ENCODE results near the gene PCDHGC3. TPM values are rescaled to one million over a fixed set of nuclear protein-coding genes. Genes with fewer than 3 reads are reported as not detected.

PCDHGC3 gene
- total RNA-seq, 2 experiments from 2014 or later: 27.2 to 59.7 TPM

DNA sequence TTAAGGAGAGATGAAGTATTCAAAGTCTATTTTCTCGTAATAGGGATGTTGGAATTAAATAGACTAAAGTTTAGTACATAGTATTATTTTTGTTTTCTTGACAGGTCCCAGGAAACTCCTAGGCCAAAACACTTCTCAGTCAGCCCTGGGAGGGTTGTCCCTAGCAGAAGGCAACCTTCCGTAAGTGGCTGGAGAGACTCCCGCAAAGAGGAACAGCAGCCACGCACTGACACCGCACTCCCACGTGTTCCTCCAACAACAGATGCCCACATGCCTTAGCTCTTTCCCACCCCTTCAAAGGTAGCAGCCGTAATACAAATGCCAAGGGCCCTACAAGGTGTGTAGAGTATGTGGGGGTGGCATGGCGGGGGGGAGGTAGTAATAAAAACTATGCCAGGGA lies 41.5 kb downstream of the PCDHGC3 start:
- DNase-seq (ENCODE audit: low spot score): no peak
- no peaks in the 10 kb centered on the region for H4K20me1 ChIP-seq (ENCODE audit: insufficient read depth, low read length)
- no TSS peak for BruUV-seq (replicated peaks)
- peaks cover 77% of the 10 kb centered on the region for H3K4me1 ChIP-seq (ENCODE audit: insufficient read depth, low read length, poor library complexity, severe bottlenecking)
- peak overlapping the region; percentile 38 for H3K4me2 ChIP-seq (ENCODE audit: low read length)
- H2AFZ ChIP-seq (ENCODE audit: low read length): no peak overlapping the region
- H3K4me3 ChIP-seq (ENCODE audit: low read depth, low read length, poor library complexity, severe bottlenecking): no peak overlapping the region
- H3K9me3 ChIP-seq (ENCODE audit: low read length): no peaks in the 10 kb centered on the region
- no peaks in the 10 kb centered on the region for H3K9me2 ChIP-seq (ENCODE audit: insufficient read depth, low read length)
- ChIA-PET CTCF (ENCODE audit: unreplicated experiment) (interaction anchor here (0.9 kb wide), 1 partner anchor 74 kb away, joined by 3 read pairs; no protein-coding TSS in a partner anchor), POLR2A (interaction anchor here (0.8 to 17.7 kb wide), 4 partner anchors 8 to 93 kb away, joined by 3 to 328 read pairs (median 16); partner anchors contain the start of gene PCDHGC3)
- no peaks in the 10 kb centered on the region; the same call in 1 of the 2 replicates for H3K79me2 ChIP-seq (ENCODE audit: insufficient read depth, low read depth, low read length)
- H3K27ac ChIP-seq (ENCODE audit: low read depth, low read length, poor library complexity, severe bottlenecking): peak overlapping the region; percentile 99
- TF ChIP-seq EZH2phosphoT487 (IDR thresholded peaks at IDR 0.05; ENCODE audit: borderline replicate concordance, low read depth, low read length): no peak
- TF ChIP-seq, protein P1, sequence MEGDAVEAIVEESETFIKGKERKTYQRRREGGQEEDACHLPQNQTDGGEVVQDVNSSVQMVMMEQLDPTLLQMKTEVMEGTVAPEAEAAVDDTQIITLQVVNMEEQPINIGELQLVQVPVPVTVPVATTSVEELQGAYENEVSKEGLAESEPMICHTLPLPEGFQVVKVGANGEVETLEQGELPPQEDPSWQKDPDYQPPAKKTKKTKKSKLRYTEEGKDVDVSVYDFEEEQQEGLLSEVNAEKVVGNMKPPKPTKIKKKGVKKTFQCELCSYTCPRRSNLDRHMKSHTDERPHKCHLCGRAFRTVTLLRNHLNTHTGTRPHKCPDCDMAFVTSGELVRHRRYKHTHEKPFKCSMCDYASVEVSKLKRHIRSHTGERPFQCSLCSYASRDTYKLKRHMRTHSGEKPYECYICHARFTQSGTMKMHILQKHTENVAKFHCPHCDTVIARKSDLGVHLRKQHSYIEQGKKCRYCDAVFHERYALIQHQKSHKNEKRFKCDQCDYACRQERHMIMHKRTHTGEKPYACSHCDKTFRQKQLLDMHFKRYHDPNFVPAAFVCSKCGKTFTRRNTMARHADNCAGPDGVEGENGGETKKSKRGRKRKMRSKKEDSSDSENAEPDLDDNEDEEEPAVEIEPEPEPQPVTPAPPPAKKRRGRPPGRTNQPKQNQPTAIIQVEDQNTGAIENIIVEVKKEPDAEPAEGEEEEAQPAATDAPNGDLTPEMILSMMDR (conservative IDR thresholded peaks at IDR 0.05; ENCODE audit: low read length): no peak
- intact Hi-C loops (cut with micrococcal nuclease; ENCODE audit: unreplicated experiment): loop anchor here (10.0 kb wide), 1 partner anchor 97 kb away; the partner anchor contains the start of gene DIAPH1
- peaks cover 81% of the 10 kb centered on the region for H3K36me3 ChIP-seq (ENCODE audit: insufficient read depth, low read length)

DNA sequence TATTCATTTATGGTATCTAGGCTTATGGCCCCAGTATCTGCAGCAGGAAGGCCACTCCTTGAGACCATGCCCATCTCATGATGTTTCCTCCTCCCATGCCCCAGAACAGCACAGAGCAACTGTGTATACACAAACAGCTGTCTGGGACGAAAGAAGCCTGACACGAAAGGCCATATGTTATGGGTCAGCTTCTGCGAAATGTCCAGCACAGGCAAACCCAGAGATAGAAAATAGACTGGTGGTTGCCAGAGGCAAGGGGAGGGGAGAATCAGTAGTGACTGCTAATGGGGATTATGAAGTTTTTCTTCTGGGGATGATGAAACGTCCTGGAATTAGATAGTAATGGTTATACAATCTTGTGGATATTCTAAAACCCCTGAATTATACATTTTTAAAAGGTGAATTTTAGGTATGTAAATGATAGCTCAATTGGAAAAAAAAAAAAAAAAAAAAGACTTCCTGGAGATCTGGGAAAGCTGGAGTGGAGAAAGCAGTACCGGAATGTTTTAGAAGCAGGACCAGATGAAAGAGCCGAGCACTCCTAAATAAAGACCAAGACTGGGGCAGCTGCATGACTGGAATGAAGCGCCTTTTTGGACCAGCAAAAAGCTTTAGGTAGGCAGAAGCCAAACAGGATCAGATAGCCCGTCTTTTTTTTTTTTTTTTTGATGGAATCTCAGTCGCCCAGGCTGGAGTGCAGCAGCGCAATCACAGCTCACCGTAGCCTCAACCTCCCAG lies 42.3 kb downstream of the PCDHGC3 start:
- no peaks in the 10 kb centered on the region for H4K20me1 ChIP-seq (ENCODE audit: insufficient read depth, low read length)
- no peak for TF ChIP-seq EZH2phosphoT487 (IDR thresholded peaks at IDR 0.05; ENCODE audit: borderline replicate concordance, low read depth, low read length)
- TF ChIP-seq, protein P1 (conservative IDR thresholded peaks at IDR 0.05; ENCODE audit: low read length): no peak
- H3K4me1 ChIP-seq (ENCODE audit: insufficient read depth, low read length, poor library complexity, severe bottlenecking): peaks cover 77% of the 10 kb centered on the region
- H3K36me3 ChIP-seq (ENCODE audit: insufficient read depth, low read length): peaks cover 86% of the 10 kb centered on the region
- H3K27ac ChIP-seq (ENCODE audit: low read depth, low read length, poor library complexity, severe bottlenecking): peak overlapping the region; percentile 99
- BruUV-seq (replicated peaks): no TSS peak
- H3K79me2 ChIP-seq (ENCODE audit: insufficient read depth, low read depth, low read length): peaks cover 3% of the 10 kb centered on the region; the same call in 1 of the 2 replicates
- CTCF ChIA-PET (ENCODE audit: unreplicated experiment): interaction anchor here (0.9 kb wide), 1 partner anchor 74 kb away, joined by 3 read pairs; no protein-coding TSS in a partner anchor
- H3K9me2 ChIP-seq (ENCODE audit: insufficient read depth, low read length): no peaks in the 10 kb centered on the region
- H2AFZ ChIP-seq (ENCODE audit: low read length): no peak overlapping the region
- H3K9me3 ChIP-seq (ENCODE audit: low read length): no peaks in the 10 kb centered on the region
- POLR2A ChIA-PET: interaction anchor here (0.6 to 17.7 kb wide), 6 partner anchors 8 to 98 kb away, joined by 3 to 328 read pairs (median 4); no protein-coding TSS in a partner anchor
- no peak for DNase-seq (ENCODE audit: low spot score)
- H3K4me3 ChIP-seq (ENCODE audit: low read depth, low read length, poor library complexity, severe bottlenecking): no peak overlapping the region
- intact Hi-C loops (cut with micrococcal nuclease; ENCODE audit: unreplicated experiment): loop anchor here (10.0 kb wide), 1 partner anchor 97 kb away; the partner anchor contains the start of gene DIAPH1
- peak overlapping the region; percentile 38 for H3K4me2 ChIP-seq (ENCODE audit: low read length)
